SU-DHL-6 (cell line): Measurements from ENCODE around the gene PTPN4.

Source experiments
- H2AFZ ChIP-seq: fragments of 200-600 bp; sonication (generic); 2 replicates; pipeline ENCODE4 v1.6.1; 2014; ENCODE audit warnings: low read depth, mild to moderate bottlenecking, moderate library complexity, mixed read lengths, antibody characterized with exemption, low read length; ENCODE audit not compliant: severe bottlenecking
- H3F3A ChIP-seq: fragments of 200-600 bp; shearing (Covaris generic); 2 replicates; pipeline ENCODE4 v1.6.0; 2016; ENCODE audit warnings: antibody characterized with exemption, mild to moderate bottlenecking; ENCODE audit not compliant: insufficient read depth
- H3K27ac ChIP-seq: fragments of 200-600 bp; sonication (generic); 2 replicates; pipeline ENCODE4 v1.5.1; 2016; ENCODE audit warnings: low read depth, mild to moderate bottlenecking, low read length, moderate library complexity, mixed read lengths
- H3K27me3 ChIP-seq: fragments of 200-600 bp; sonication (generic), shearing (Covaris generic); 2 replicates; pipeline ENCODE4 v1.6.0; 2014; ENCODE audit warnings: mild to moderate bottlenecking, low read length
- H3K36me3 ChIP-seq: fragments of 200-600 bp; sonication (generic); 2 replicates; pipeline ENCODE4 v1.6.1; 2014; ENCODE audit warnings: mild to moderate bottlenecking, low read length, mixed read lengths
- H3K4me2 ChIP-seq: fragments of 300-600, 200-600 bp; shearing (Covaris generic), sonication (generic); 2 replicates; pipeline ENCODE4 v1.6.0; 2014; ENCODE audit warnings: low read length, low read depth, mild to moderate bottlenecking; ENCODE audit not compliant: poor library complexity, severe bottlenecking
- H3K4me3 ChIP-seq: fragments of 200-600 bp; sonication (generic); 2 replicates; pipeline ENCODE4 v1.5.1; 2014; ENCODE audit warnings: antibody characterized with exemption, low read length, mild to moderate bottlenecking, mixed read lengths; ENCODE audit not compliant: insufficient read depth, poor library complexity, severe bottlenecking
- H3K79me2 ChIP-seq: fragments of 200-600 bp; sonication (generic); 2 replicates; pipeline ENCODE4 v1.6.1; 2014; ENCODE audit warnings: mild to moderate bottlenecking, low read length, moderate library complexity; ENCODE audit not compliant: insufficient read depth
- H3K9ac ChIP-seq: fragments of 200-600 bp; sonication (generic); 2 replicates; pipeline ENCODE4 v1.7.0; 2014; ENCODE audit warnings: mild to moderate bottlenecking, low read length
- H3K9me2 ChIP-seq: fragments of 200-600 bp; sonication (generic); replicated peaks from 2 replicates; pipeline ENCODE4 v1.6.1; 2014; ENCODE audit warnings: low read length; ENCODE audit not compliant: insufficient read depth
- H3K9me3 ChIP-seq: fragments of 200-600 bp; sonication (generic); 2 replicates; pipeline ENCODE4 v1.6.1; 2014; ENCODE audit warnings: low read length, mixed read lengths; ENCODE audit not compliant: insufficient read depth
- H4K20me1 ChIP-seq: fragments of 200-600 bp; sonication (generic); 2 replicates; pipeline ENCODE4 v1.6.1; 2014; ENCODE audit warnings: low read depth, mild to moderate bottlenecking, antibody characterized with exemption, low read length, moderate library complexity, mixed read lengths
- CTCF ChIP-seq: fragments of 200-600 bp; sonication (generic); IDR thresholded peaks from one replicate; pipeline ENCODE4 v1.5.1; 2017; ENCODE audit warnings: antibody characterized with exemption, mild to moderate bottlenecking, low read length, moderate library complexity; ENCODE audit not compliant: insufficient read depth, poor library complexity, severe bottlenecking
- EZH2phosphoT487 ChIP-seq: fragments of 200-600 bp; sonication (generic), shearing (Covaris generic); conservative IDR thresholded peaks from 2 replicates; pipeline ENCODE4 v1.6.1; 2018; ENCODE audit warnings: mild to moderate bottlenecking, antibody characterized with exemption, low read length, moderate library complexity, mixed read lengths

The PTPN4 gene

GRCh38 chr2:119981896-119982295 lies 222.2 kb downstream of the PTPN4 start:
- Histone ChIP-seq H3F3A (no peaks in the 10 kb centered on the region), H3K27ac (no peak overlapping the region), H3K9me2 (no peaks in the 10 kb centered on the region), H3K79me2 (no peaks in the 10 kb centered on the region), H3K36me3 (no peaks in the 10 kb centered on the region), H3K9ac (no peak overlapping the region), H4K20me1 (no peaks in the 10 kb centered on the region), H3K4me3 (no peak overlapping the region), H3K9me3 (no peaks in the 10 kb centered on the region), H3K27me3 (no peaks in the 10 kb centered on the region), H3K4me2 (no peak overlapping the region), H2AFZ (no peak overlapping the region)
- no peak for TF ChIP-seq EZH2phosphoT487
- no peak for TF ChIP-seq CTCF

GRCh38 chr2:119982506-119982905 lies 222.8 kb downstream of the PTPN4 start:
- H3K9ac ChIP-seq, result no peak overlapping the region

GRCh38 chr2:119983108-119983507 lies 223.4 kb downstream of the PTPN4 start:
- Histone ChIP-seq H3K27me3 (no peaks in the 10 kb centered on the region), H3F3A (no peaks in the 10 kb centered on the region), H3K79me2 (no peaks in the 10 kb centered on the region), H4K20me1 (no peaks in the 10 kb centered on the region), H3K9me2 (no peaks in the 10 kb centered on the region), H2AFZ (no peak overlapping the region), H3K4me2 (no peak overlapping the region), H3K4me3 (no peak overlapping the region), H3K9me3 (no peaks in the 10 kb centered on the region), H3K9ac (no peak overlapping the region), H3K27ac (no peak overlapping the region), H3K36me3 (no peaks in the 10 kb centered on the region)
- TF ChIP-seq CTCF (no peak), EZH2phosphoT487 (no peak)

More at GRCh38 chr2:119982506-119982905, 222.8 kb downstream of the PTPN4 start:
- Histone ChIP-seq H3K9me3 (no peaks in the 10 kb centered on the region), H3F3A (no peaks in the 10 kb centered on the region), H2AFZ (no peak overlapping the region), H3K36me3 (no peaks in the 10 kb centered on the region), H3K4me2 (no peak overlapping the region), H4K20me1 (no peaks in the 10 kb centered on the region), H3K79me2 (no peaks in the 10 kb centered on the region), H3K27me3 (no peaks in the 10 kb centered on the region), H3K9me2 (no peaks in the 10 kb centered on the region), H3K4me3 (no peak overlapping the region), H3K27ac (no peak overlapping the region)
- TF ChIP-seq EZH2phosphoT487 (no peak), CTCF (no peak)
